HG03196 (cell line): ENCODE measurements around the gene PEX26.
"Not testable (repeated sequence)": the region's sequence is repeated elsewhere in the genome, so short reads cannot be mapped to it uniquely, and the experiment has no call there.

Experiments used
- ATAC-seq: cut with Tn5 transposase; IDR thresholded peaks from one replicate; pipeline ENCODE4 v1.9.1; 2021; ENCODE audit not compliant: unreplicated experiment

The PEX26 gene

DNA sequence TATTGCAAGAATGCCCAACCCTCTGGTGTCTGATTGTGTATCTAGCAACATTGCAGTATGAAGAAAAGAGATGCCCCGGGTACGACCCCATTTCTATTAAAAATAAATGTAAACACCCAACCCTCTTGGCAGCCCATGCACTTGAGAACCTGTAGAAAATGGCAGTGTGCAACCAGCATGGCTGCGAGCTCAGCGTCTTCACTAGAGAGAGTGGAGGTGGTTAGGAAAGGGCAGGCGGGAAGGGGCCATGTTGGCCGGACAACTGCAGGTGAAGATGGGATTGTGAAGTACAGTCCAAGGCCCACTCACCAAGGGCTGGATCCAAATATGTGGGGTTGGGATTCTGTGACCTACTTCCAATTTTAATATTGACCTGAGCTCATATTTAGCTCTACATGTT, 15.9 kb downstream of the PEX26 start:
- no peak for ATAC-seq

DNA sequence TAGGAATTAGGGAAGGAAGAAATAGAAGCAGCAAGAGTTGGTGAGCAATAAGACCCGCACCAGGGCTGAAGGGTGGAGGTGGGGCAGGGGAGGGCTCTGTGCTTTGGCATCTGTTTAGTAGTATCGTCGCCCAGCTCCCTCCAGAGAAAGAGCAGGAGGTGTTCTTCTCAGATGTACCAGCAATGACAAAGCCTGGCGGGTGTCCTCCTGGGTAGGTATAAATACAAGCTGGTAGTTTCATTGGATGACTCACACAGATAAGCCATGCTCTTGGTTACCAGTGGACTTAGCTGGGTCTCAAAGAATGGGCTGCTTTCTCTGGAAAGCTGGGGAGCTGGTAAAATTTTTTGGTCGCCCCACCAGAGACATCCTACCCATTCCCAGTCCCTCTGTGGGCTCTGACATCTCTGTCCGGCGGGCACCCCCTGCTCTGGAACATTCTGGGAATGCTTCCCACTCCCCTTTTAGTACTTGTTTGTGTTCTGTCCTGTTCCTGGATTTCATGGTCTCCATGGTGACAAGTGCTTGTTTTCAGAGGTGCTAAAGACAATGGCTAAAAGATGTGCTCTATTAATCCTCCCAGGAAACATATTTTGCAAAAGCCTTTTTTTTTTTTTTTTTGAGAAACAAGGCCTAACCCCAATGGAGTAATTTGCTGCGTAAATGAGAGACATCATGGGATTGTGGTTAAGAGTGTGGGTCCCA, 17.5 kb downstream of the PEX26 start:
- no peak for ATAC-seq

DNA sequence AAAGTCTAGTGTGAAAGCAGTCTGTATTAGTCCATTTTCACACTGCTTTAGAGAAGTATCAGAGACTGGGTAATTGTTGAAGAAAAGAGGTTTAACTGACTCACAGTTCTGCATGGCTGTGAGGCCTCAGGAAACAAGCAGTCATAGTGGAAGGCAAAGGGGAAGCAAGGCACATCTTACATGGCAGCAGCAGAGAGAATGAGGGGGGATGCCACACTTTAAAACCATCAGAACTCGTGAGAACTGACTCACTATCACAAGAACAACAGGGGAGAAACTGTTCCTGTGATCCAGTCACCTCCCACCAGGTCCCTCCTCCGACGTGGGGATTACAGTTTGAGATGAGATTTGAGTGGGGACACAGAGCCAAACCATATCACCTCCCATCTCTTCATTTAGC, 19.0 kb downstream of the PEX26 start:
- ATAC-seq: no peak

DNA sequence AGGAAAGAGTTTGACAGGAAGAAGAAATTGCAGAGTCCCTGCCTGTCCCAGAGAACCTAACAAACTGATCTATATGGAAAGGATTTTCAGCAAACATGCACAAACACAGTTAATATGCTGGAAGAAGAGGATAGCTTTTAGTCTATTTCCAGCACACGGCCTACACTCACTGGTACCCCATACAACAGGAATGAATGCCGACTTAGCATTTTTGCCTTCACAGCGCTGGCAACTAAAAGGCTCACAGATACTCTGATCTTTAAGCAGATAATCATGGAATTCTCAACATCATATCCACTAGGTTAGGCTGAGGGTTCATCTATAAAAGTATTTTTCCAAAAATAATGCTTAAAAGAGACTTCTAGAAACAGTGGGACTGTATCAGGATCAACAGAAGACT, 23.0 kb downstream of the PEX26 start:
- ATAC-seq: no peak

DNA sequence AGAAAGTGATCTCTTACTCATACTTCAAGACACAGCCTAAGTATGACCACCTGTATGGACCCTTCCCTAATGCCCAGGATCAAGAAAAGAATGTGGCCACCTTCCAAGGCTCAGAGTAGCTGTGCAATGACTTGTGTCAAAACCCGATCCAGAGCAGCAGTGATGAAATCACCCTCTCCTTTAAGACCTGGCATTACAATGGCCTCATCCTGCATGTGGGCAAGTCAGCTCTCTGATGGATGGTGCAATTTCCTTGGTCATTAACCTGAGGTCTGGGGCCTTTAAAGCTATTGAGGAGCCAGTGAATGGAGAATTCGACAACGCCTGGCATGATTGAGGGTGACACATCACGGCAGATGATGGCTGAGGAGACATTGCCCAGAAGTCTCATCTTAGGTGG, 23.7 kb downstream of the PEX26 start:
- ATAC-seq: no peak

DNA sequence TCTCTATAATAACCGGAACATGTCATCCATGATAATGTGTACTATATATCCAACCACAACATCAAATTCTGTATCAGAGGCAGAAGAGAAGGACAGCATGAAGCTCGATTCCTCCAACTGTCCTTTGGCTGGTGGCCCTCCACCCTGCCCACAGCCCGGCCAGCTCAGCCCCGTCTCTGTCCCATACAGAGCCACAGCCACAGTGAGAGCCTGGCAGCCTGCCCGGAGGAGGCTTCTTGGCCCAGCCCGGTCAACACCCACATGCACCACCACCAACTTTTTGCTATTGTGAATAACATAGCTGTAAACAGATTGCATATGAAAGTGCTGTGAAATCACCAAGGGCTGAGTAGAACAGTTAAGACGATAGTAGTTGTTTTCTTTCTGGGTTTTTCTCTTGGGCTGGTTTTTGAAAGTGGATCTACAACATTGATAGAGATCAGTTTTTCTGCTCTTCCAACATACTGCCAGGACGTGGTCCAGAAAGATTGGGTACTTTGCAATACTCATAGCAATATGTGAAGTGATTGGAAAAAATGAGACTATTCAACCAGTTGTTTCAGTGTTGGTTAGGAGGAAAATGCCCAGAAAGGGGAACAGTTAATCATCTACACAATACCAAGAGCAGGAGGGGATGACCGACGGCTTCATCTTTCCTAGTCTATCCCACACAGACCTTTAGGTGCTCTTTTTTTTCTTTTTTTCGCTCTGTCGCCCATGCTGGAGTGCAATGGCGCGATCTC, 25.9 kb downstream of the PEX26 start:
- ATAC-seq: no peak

DNA sequence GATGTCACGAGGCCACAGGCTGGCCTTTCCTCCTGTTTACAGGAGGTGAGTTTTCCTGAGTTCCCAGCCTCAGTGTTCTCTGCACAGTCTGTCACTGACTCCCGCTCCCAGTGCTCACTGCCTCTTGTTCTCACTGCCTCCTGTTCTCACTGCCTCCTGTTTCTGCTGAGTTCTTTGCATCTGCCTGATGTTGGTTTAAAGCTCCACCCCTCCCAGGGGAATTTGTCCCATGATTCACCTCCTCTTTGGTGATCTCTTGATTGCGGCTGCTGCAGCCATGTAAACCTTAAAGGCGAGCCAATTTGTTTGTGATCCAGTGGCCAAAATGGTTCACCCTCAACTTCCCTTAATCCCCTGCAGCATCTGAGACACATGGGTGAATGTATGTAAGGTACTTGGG, 26.8 kb downstream of the PEX26 start:
- ATAC-seq: no peak

DNA sequence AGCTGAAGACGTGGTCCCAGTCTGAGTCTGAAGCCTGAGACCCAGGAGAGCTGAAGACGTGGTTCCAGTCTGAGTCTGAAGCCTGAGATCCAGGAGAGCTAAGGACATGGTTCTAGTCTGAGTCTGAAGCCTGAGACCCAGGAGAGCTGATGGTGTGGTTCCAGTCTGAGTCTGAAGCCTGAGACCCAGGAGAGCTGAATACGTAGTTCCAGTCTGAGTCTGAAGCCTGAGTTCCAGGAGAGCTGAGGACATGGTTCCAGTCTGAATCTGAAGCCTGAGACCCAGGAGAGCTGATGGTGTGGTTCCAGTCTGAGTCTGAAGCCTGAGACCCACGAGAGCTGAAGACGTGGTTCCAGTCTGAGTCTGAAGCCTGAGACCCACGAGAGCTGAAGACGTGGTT, 28.2 kb downstream of the PEX26 start:
- ATAC-seq: not testable (repeated sequence)

DNA sequence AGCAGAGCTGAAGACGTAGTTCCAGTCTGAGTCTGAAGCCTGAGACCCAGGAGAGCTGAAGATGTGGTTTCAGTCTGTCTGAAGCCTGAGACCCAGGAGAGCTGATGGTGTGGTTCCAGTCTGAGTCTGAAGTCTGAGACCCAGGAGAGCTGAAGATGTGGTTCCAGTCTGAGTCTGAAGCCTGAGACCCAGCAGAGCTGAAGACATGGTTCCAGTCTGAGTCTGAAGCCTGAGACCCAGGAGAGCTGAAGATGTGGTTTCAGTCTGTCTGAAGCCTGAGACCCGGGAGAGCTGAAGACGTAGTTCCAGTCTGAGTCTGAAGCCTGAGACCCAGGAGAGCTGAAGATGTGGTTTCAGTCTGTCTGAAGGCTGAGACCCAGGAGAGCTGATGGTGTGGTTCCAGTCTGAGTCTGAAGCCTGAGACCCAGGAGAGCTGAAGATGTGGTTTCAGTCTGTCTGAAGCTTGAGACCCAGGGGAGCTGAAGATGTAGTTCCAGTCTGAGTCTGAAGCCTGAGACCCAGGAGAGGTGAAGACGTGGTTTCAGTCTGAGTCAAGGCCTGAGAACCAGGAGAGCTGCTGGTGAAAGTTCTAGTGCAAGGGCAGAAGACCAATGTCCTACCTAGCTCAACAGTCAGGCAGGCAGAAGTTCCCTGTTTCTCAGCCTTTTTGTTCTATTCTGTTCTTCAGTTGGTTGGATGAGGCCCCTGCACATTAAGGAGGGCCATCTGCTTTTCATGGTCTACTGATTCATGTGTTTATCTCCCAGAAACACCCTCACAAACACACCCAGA, 29.0 kb downstream of the PEX26 start:
- ATAC-seq: peak; percentile 62

DNA sequence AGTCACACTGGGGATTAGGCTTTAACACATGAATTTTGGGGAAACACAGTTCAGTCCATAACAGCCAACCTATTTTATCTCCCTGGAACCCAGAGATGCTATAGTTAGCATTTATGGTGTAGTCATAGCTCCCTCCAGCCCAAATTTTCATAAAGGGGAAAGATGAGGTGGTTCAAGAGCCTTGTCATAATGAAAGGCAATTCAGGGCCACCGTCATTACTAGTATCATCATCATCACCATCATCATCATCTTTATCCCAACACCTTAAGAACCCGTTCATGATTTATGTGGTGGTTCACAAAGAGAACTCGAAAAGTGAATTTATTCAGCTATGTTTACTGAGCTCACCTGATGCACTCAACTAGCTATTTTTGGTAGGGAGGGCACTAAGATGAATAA, 30.4 kb downstream of the PEX26 start:
- no peak for ATAC-seq

DNA sequence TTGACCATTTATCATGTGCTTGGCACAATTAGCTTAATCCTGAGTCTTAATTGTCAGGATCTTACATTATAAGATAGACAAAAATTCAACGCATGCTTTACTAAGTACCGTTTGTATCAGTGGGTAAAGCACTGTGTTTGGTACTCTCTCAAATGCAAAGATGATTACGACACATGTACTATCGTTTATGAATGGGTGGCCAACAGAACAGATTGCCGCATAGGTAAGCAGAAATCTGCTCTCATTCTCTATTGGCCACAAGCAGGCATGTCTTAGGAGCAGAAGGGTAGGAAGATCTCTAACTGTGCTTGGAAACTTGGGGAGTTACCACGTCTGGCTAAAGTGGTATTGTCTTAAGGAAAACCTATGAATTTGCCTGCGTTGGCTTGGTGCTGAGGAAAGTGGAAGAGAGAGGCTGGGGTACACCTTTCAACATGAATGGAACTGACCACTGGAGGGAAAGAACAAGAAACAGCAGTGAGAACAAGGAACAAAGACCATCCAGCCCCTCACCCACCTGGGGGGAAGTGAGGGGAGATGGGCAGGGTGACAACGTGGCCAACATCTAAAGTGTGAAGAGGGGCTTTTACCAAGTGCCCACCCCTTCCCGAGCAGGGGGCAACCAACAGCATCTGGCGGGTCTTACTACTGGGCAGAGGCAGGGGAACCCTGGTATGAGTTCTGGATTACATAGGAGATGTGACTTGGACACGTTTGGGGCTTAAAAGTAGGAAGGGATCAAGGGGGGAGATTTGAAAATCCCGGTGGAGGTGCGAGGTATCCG, 31.8 kb downstream of the PEX26 start:
- no peak for ATAC-seq

DNA sequence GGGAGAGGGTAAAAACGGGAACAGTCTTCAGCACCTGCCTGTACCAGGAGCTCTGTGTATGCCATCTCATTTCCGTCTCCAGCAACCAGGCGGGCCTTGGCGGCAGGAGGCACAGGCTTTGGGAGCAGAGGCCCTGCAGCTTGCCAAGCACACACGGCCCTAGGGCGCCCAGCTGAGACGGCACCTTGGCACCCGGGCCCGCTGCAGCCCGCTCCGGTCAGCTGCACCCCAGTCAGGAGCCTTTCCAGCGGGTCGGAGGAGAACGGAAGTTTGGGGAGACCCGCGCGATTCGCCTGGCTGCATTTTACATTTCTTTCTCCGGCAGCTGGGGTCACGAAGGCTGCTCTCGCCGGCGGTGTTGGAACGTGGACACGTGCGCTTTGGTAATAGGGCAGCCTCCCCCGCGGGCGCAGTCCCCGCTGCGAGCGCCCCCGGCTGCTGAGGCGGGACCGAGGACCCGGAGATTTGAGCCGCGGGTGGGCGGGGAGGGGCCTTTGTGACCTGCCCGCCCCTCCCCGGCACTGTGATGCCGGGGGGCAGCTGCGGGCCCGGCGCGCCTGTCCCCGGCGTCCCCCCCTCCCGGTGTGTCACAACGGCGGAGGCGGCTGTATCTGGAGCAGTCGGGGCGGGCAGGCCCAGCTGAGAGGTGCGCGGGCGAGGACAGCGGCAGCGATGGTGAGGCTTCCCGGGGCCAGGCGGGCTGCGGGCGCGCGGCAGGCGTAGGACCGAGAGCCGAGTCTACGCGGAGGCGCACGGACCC, 32.6 kb downstream of the PEX26 start, which contains the start of gene TUBA8:
TSS of gene TUBA8 (plus strand) at position 616 of the 760 bp plus-strand sequence. CDS start at position 673, 57 bp downstream.
- peak; percentile 53 for ATAC-seq

DNA sequence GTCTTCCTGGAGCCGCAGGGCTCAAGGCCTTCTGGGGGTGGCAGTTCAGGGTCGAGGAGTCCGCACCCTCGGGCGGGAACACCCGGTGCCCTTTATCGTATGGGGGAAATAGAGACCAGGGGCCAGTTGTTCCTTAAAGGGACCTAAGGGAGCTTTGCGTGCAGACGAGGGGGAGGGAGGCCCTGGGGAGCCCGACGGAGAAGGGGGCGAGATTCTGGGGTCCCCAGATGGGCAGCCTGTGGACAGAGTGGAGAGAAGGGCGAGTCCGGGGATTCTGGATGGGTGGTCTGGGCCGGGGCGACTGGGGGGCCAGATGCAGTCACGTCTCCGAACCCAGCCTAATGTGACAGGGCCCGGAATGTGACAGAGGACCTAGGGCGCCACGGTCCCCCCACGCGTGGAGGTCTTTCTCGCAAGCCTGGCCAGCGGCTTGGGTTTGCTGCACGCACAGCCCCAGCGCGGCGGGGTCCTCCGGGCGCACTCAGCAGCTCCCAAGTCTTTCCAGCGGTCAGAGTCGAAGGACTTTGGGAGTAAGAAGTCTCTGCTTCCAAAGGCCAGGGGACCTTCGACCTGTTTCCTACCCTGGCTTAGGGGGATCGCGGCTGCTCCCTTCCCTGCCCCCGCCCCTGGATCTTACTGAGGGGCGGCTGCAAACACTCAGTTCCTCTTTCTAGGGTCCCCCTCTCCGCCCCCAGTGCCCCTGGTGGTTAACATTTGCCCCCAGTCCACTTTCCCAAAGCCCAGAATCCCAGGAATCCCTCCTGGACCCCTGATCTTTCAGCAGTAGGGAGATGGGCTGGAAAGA, 33.4 kb downstream of the PEX26 start:
- no peak for ATAC-seq

DNA sequence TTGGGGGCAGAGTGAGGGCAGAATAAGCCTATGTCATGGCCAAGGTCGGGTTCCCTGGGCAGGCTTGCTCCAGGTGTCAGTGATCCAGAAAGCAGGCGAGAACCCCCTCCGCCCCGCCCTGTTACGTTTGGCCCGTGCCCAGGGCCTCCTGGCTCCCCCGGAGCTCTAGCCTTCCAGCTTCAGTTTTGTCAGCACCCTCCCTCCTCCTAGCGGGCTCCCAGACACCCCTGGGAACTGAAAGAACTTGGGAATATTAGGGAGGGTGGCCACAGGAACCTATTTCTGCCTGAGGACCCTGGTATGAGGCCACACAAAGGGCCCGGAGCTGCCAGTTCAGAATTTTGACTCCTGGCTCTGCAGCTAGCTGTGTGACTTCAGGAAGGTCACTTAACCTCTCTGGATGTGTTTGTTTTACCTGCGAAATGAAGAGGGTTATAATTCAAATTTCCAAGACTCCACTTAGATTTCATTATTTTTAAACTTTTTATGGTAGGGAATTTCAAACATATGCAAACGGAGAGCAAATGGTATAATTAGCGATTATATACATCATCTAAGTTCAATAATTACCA, 34.1 kb downstream of the PEX26 start:
- ATAC-seq: no peak

DNA sequence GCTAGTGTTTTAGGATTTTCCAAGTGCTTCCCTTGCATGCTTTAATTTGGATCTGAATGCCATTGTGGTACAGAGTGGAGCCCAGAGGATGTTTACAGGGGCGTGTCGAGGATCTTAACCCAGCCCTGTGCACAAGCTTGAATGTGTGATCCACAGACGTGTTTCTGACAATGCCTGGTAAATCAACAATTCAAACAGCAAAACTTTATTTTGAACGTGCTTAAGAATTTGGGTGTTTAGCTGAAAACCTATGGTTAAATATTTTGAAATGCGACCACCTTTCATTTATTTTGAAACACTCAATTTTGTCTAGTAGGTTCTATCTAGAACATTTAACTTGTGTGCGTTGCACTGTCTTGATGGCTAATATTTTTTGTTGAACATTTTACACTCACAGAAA, 34.6 kb downstream of the PEX26 start:
- ATAC-seq: no peak

DNA sequence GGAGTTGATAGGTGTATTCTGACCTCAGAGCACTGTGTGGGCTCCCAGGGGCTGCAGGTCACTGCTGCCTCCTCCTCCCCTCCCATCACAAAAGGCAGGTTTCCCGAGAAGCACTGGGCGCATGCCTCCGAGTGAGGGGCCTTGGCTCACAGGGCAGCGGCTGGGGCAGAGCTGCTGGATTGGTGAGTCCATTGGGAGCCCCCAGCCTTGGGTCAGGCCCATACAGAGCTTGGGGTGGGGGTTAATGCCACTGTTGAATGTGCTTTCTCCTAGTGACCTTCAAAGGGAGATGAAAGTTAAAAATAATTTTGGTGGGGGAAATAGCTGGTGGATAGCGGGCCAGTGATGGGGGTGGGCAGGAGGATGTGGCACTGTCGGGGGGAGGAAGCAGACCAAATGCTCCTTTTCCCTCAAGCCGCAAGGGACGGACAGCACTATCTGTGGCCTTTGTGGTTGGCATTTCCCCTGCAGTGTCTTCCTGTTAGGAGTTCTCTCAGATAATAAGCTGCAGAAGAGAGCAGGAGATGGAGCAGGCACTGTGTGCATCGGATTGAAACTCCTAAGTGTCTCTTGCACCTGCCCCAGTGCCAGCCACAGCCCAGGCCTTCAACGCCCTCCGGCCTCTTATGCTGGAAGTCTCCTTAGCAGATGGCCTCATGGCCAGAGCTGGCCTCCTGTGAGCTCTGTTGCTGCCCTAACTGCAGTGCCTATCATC, 36.0 kb downstream of the PEX26 start:
- ATAC-seq: no peak

DNA sequence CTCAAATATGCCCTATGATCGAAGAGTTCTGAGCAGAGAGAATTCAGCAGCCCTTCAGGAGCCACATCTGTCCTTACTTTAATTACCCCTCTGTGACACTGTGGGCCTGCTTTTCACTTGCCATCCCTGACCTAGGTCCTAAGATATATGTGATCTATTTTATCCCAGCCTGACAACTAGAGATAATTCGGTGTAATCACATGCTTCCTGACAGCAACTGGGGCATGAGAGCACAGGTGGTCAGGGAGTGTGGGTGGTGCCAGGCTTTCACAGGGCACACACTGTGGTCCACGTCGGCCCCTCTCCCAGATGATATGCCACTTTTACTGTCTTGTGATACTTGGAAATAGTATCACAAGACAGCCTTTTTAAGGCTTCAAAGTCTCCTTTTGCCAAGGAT, 36.7 kb downstream of the PEX26 start:
- no peak for ATAC-seq

DNA sequence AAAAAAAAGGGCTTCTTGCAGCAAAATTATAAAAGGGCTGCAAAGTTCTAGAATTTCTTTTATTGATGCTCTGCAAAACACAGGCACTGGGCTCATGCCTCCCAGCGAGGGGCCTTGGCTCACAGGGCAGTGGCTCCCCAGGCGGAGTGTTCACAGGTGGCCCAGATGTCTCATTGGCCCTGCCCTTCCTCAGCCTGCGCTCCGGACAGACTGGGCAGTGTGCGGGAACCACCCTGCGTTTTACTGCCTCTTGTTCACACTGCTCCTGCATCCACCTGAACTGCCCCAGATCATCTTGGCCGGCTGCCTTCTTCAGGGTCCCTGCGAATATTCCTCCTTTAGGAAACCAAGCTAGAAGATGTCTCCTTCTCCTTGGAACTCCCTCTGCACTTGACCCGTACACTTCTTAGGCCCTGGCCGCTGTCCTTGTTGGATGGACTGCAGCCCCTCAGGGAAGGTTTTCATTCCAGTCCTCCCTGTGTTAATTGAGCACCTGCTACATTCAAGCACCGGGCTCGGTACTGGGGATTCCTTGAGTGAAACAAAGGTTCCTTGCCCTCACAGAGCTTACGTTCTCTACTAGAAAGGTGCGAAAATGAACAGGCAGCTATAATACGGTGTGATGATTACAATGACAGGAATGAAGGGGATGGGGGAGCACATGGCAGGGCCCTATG, 37.3 kb downstream of the PEX26 start:
- ATAC-seq: no peak
